RWPE2 (cell line): ENCODE data around the gene HNRNPF.
"Not testable (repeated sequence)": the region's sequence is repeated elsewhere in the genome, so short reads cannot be mapped to it uniquely, and the experiment has no call there.

Source experiments
- ATAC-seq: fragments of 200-7000 bp; cut with Tn5 transposase; 3 replicates; pipeline ENCODE4 v1.9.1; 2021; ENCODE audit warnings: low read depth
- DNase-seq: peaks from one replicate; pipeline ENCODE4 v3.0.0-alpha.2; 2020; ENCODE audit warnings: low spot score
- H3K27ac ChIP-seq: fragments of 450-650 bp; 2 replicates; pipeline ENCODE4 v1.5.1; 2017; ENCODE audit warnings: mild to moderate bottlenecking; ENCODE audit not compliant: poor library complexity, severe bottlenecking
- H3K27me3 ChIP-seq: fragments of 250-450 bp; sonication (Bioruptor Pico); 2 replicates; pipeline ENCODE4 v1.5.1; 2021; ENCODE audit warnings: mild to moderate bottlenecking, moderate library complexity; ENCODE audit not compliant: insufficient read depth, poor library complexity, severe bottlenecking
- H3K36me3 ChIP-seq: fragments of 250-450 bp; sonication (Bioruptor Pico); 2 replicates; pipeline ENCODE4 v1.5.1; 2020; ENCODE audit warnings: low read depth, mild to moderate bottlenecking, moderate library complexity
- H3K4me1 ChIP-seq: fragments of 250-450 bp; sonication (Bioruptor Pico); 2 replicates; pipeline ENCODE4 v1.5.1; 2021; ENCODE audit warnings: mild to moderate bottlenecking, moderate library complexity; ENCODE audit not compliant: insufficient read depth, poor library complexity, severe bottlenecking
- H3K4me3 ChIP-seq: fragments of 250-450 bp; sonication (Bioruptor Pico); 2 replicates; pipeline ENCODE4 v1.5.1; 2021; ENCODE audit warnings: mild to moderate bottlenecking, moderate library complexity; ENCODE audit not compliant: severe bottlenecking
- H3K9me3 ChIP-seq: fragments of 250-450 bp; sonication (Bioruptor Pico); 2 replicates; pipeline ENCODE4 v1.5.1; 2021; ENCODE audit warnings: mild to moderate bottlenecking, moderate library complexity; ENCODE audit not compliant: severe bottlenecking
- CTCF ChIP-seq: fragments of 450-650 bp; IDR thresholded peaks from one replicate; pipeline ENCODE4 v1.5.1; 2017; ENCODE audit warnings: mild to moderate bottlenecking, moderate library complexity; ENCODE audit not compliant: poor library complexity, severe bottlenecking

Gene HNRNPF

DNA sequence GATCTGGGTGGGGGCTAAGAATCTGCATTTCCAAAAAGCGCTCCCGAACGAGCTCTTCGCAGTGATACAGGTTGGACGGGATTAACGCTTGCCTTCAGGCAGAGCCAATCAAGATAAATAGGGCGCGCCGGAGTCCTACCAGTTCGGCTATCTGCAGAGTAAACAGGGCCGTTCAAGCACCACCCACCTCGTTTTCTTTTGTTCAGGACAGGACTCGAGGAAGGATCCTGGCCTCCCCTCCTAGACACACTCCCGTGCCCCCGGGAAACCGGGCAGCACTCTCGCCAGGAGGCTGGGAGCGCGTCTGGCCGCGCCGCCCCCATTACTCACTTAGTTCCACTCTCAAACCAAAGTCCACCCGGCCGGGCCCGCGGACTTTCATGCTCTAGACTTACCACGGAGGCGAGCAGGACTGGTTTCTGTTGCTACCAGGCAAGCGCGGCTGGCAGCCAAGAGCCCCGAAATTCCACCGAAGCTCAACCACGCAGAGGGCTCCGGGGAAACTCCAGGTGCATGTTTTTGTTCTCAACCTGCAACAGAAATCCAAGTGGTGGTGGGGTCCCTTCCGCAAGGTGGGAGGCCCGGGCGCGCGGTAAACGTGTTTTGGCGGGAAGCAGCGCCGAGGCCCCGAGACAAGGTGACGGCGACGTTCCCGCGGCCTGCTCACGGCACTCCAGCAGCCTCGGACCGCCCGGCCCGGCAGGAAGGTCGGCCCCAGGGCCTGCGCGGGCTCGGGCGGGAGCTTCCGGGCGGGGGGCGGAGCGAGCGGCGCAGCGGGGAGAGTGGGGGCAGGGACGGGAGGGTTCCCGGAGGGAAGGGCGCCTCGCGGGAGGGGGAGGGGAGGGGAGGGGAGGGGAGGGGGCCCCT is 12.7 kb downstream of the HNRNPF start:
- Histone ChIP-seq H3K27me3 (no peaks in the 10 kb centered on the region), H3K27ac (peak overlapping the region; percentile 91), H3K4me3 (peak overlapping the region; percentile 75), H3K9me3 (no peaks in the 10 kb centered on the region), H3K4me1 (peaks cover 24% of the 10 kb centered on the region), H3K36me3 (peaks cover 80% of the 10 kb centered on the region)
- no peak for TF ChIP-seq CTCF
- peak; percentile 63 for ATAC-seq
- DNase-seq = peak; percentile 76

DNA sequence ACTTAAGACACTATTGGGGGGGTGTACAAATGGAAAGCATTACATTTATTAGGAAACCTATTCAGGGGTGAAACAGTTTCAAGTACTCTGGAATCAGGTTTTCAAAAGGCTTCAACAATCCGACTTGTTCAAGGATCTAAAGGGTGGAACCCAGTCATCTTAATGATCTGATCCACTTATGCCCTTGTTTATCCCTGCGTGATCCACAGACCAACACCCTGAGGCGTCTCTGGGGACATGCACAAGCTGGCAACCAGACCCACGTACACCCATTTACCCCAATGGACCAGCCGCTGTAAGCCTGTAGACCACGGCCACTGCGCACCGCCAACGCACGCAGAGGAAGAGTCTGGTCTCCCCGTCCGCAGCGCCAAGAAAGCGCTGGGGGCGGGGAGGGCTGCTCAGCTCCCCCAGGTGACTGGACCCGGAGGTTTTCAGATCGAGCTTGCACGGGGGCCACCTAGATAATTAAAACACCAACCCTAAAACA is 13.4 kb downstream of the HNRNPF start:
- no peaks in the 10 kb centered on the region for H3K9me3 ChIP-seq
- no peak for DNase-seq
- H3K27me3 ChIP-seq = no peaks in the 10 kb centered on the region
- H3K27ac ChIP-seq = peak overlapping the region; percentile 91
- H3K4me3 ChIP-seq = peak overlapping the region; percentile 75
- H3K36me3 ChIP-seq = peaks cover 83% of the 10 kb centered on the region
- no peak for ATAC-seq
- peaks cover 20% of the 10 kb centered on the region for H3K4me1 ChIP-seq
- no peak for TF ChIP-seq CTCF

DNA sequence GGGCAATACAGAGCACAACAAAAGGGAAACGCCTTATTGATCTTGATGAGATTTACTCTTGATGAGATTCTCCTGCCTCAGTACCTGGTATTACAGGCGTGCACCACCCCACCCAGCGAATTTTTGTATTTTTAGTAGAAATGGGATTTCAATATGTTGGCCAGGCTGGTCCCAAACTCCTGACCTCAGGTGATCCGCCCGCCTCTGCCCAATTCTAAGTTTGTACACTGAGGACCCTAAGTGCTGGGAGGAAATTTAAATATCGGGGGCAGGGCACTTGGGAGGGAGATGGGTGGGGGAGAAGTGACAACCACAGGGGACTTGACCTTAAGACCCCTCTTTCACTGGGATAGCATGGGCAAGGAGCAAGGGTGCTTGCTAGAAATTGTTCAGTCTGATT is 14.1 kb downstream of the HNRNPF start:
- DNase-seq (no peak), ATAC-seq (no peak)
- Histone ChIP-seq H3K27ac (peak overlapping the region; percentile 91), H3K4me1 (peaks cover 13% of the 10 kb centered on the region), H3K36me3 (peaks cover 83% of the 10 kb centered on the region), H3K27me3 (no peaks in the 10 kb centered on the region), H3K4me3 (no peak overlapping the region), H3K9me3 (no peaks in the 10 kb centered on the region)
- TF ChIP-seq CTCF = no peak

DNA sequence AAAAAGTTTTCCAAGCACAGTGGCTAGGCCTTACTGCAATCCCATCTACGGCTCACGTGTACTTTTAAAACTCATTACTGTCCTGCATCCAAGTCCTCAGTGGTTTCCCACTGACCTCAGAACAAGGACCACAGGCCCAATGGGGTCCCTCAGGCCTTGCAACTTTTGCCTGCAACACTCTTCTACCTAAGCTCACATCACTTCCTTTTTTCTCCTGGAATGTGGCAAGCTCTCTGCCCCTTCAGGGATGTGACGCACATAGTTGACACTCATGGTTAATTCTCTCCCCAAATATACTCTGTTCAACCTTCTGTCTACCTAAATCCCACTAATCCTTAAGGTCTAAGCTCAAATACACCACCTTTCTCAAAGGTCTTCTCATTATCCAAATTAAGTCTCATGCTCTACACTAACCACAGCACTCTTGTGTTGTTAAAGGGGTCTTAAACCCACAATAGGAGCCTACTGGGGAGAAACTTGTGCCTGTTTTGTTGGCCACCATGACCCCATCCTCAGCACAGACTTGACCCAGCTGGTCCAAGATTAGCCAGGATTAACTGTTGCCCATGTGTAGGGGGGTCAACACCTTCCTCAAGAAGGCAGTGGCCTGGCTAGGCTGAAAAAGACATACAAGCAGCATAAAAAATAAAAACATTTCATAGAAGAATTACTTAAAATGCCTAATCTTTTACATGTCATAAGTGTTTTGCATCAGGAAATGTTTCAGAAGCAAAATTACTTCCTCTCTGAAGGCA is 15.2 kb downstream of the HNRNPF start:
- DNase-seq (no peak), ATAC-seq (no peak)
- Histone ChIP-seq H3K27me3 (no peaks in the 10 kb centered on the region), H3K9me3 (no peaks in the 10 kb centered on the region), H3K27ac (peak overlapping the region; percentile 91), H3K36me3 (peaks cover 85% of the 10 kb centered on the region), H3K4me3 (no peak overlapping the region), H3K4me1 (peaks cover 4% of the 10 kb centered on the region)
- TF ChIP-seq CTCF = no peak

GRCh38 chr10:43393186-43393585 is 15.8 kb downstream of the HNRNPF start:
- H3K4me3 ChIP-seq, H3K27me3 ChIP-seq, DNase-seq, H3K4me1 ChIP-seq, H3K9me3 ChIP-seq, ATAC-seq: not testable (repeated sequence)
- peak overlapping the region; percentile 6 for H3K27ac ChIP-seq
- H3K36me3 ChIP-seq = peaks cover 88% of the 10 kb centered on the region
